Measurements from ENCODE around the gene RPS6KL1.
"Not testable (repeated sequence)": the region's sequence is repeated elsewhere in the genome, so short reads cannot be mapped to it uniquely, and the experiment has no call there.

Gene RPS6KL1

GRCh38 chr14:74937171-74937570 is 14.1 kb upstream of the RPS6KL1 start:
- in situ Hi-C loops (cut with MboI; ENCODE audit: low sequenced_read_pairs) = no loop called here

GRCh38 chr14:74936731-74937130 is 13.7 kb upstream of the RPS6KL1 start:
- in situ Hi-C loops (cut with MboI; ENCODE audit: low sequenced_read_pairs) = no loop called here

- in situ Hi-C loops (cut with MboI; ENCODE audit: low sequenced_read_pairs) = no loop called here
These were observed 13.1 kb upstream of the RPS6KL1 start for GRCh38 chr14:74936151-74936550.

GRCh38 chr14:74935360-74935680 is 12.3 kb upstream of the RPS6KL1 start:
- in situ Hi-C loops (cut with MboI; ENCODE audit: low sequenced_read_pairs) = no loop called here

- in situ Hi-C loops (cut with MboI; ENCODE audit: low sequenced_read_pairs) = no loop called here
These were observed 11.7 kb upstream of the RPS6KL1 start for GRCh38 chr14:74934476-74935359.

- in situ Hi-C loops (cut with MboI; ENCODE audit: low sequenced_read_pairs) = no loop called here
These were observed 11.0 kb upstream of the RPS6KL1 start for GRCh38 chr14:74934041-74934440.

GRCh38 chr14:74932936-74933335 is 9.9 kb upstream of the RPS6KL1 start:
- in situ Hi-C loops (cut with MboI; ENCODE audit: low sequenced_read_pairs) = not testable (repeated sequence)

GRCh38 chr14:74932401-74932901 is 9.4 kb upstream of the RPS6KL1 start:
- in situ Hi-C loops (cut with MboI; ENCODE audit: low sequenced_read_pairs) = no loop called here

- in situ Hi-C loops (cut with MboI; ENCODE audit: low sequenced_read_pairs) = not testable (repeated sequence)
These were observed 8.7 kb upstream of the RPS6KL1 start for GRCh38 chr14:74931744-74932143.

- in situ Hi-C loops (cut with MboI; ENCODE audit: low sequenced_read_pairs) = no loop called here
These were observed 6.2 kb upstream of the RPS6KL1 start for GRCh38 chr14:74929242-74929641.

GRCh38 chr14:74927225-74927624 is 4.2 kb upstream of the RPS6KL1 start:
- in situ Hi-C loops (cut with MboI; ENCODE audit: low sequenced_read_pairs) = no loop called here

GRCh38 chr14:74924061-74924460 is 1.0 kb upstream of the RPS6KL1 start:
- in situ Hi-C loops (cut with MboI; ENCODE audit: low sequenced_read_pairs) = loop anchor here (25.0 kb wide), 1 partner anchor 163 kb away; no protein-coding TSS in a partner anchor

GRCh38 chr14:74921987-74922751 is 891 bp downstream of the RPS6KL1 start:
- in situ Hi-C loops (cut with MboI; ENCODE audit: low sequenced_read_pairs) = loop anchor here (25.0 kb wide), 1 partner anchor 165 kb away; no protein-coding TSS in a partner anchor

GRCh38 chr14:74921053-74921620 is 1.9 kb downstream of the RPS6KL1 start:
- in situ Hi-C loops (cut with MboI; ENCODE audit: low sequenced_read_pairs) = loop anchor here (25.0 kb wide), 1 partner anchor 166 kb away; no protein-coding TSS in a partner anchor

- in situ Hi-C loops (cut with MboI; ENCODE audit: low sequenced_read_pairs) = loop anchor here (25.0 kb wide), 1 partner anchor 167 kb away; no protein-coding TSS in a partner anchor
These were observed 2.8 kb downstream of the RPS6KL1 start for GRCh38 chr14:74920281-74920680.

GRCh38 chr14:74919421-74920165 is 3.5 kb downstream of the RPS6KL1 start:
- in situ Hi-C loops (cut with MboI; ENCODE audit: low sequenced_read_pairs) = loop anchor here (25.0 kb wide), 1 partner anchor 168 kb away; no protein-coding TSS in a partner anchor

GRCh38 chr14:74918380-74918779 is 4.7 kb downstream of the RPS6KL1 start:
- in situ Hi-C loops (cut with MboI; ENCODE audit: low sequenced_read_pairs) = loop anchor here (25.0 kb wide), 1 partner anchor 169 kb away; no protein-coding TSS in a partner anchor

- in situ Hi-C loops (cut with MboI; ENCODE audit: low sequenced_read_pairs) = loop anchor here (25.0 kb wide), 1 partner anchor 170 kb away; no protein-coding TSS in a partner anchor
These were observed 5.4 kb downstream of the RPS6KL1 start for GRCh38 chr14:74917646-74918081.

GRCh38 chr14:74917178-74917543 is 5.9 kb downstream of the RPS6KL1 start:
- in situ Hi-C loops (cut with MboI; ENCODE audit: low sequenced_read_pairs) = loop anchor here (25.0 kb wide), 1 partner anchor 170 kb away; no protein-coding TSS in a partner anchor

- in situ Hi-C loops (cut with MboI; ENCODE audit: low sequenced_read_pairs) = loop anchor here (25.0 kb wide), 1 partner anchor 171 kb away; no protein-coding TSS in a partner anchor
These were observed 7.2 kb downstream of the RPS6KL1 start for GRCh38 chr14:74915826-74916225.

All from HL-60/S4 treated with retinoic acid at 250 ng/mL for 4 days and 3 days (cell line).